HFF-Myc (cell line): Measurements from ENCODE around the gene FXYD2.

Experiments
- DNase-seq: peaks from one replicate; pipeline ENCODE4 v3.0.0-alpha.2; 2011; ENCODE audit warnings: low read depth; ENCODE audit errors: extremely low read depth
- H3K4me3 ChIP-seq: replicated peaks from 2 replicates; pipeline ENCODE4 v1.5.1; 2011; ENCODE audit warnings: low read depth, mild to moderate bottlenecking, control low read depth, low read length
- TF ChIP-seq, protein P1 (sequence below): IDR thresholded peaks from 2 replicates; pipeline ENCODE4 v1.5.1; 2012; ENCODE audit warnings: mild to moderate bottlenecking, low read depth, low read length, control low read depth; ENCODE audit errors: missing control alignments

Gene FXYD2

DNA sequence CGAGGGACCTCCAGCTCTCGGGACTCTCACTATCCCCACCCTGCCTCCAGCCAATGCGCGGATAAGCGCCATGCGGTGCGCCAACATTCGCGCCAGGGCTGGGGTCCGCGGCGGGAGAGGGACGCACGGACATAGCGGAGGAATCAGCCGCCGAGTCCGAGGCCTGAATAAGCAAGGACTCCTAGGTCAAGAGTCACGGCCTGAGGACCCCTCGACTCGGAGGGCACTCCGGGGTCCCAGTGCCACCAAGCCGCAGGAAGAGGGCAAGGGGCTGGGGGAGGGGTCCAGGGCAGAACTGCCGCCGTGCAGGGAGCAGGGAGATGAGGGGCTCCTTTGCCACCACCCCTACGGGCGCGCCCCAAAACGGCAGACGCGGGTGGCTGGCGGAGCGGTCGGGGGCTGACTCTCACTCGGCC, 28.1 kb downstream of the FXYD2 start:
- TF ChIP-seq, protein P1, sequence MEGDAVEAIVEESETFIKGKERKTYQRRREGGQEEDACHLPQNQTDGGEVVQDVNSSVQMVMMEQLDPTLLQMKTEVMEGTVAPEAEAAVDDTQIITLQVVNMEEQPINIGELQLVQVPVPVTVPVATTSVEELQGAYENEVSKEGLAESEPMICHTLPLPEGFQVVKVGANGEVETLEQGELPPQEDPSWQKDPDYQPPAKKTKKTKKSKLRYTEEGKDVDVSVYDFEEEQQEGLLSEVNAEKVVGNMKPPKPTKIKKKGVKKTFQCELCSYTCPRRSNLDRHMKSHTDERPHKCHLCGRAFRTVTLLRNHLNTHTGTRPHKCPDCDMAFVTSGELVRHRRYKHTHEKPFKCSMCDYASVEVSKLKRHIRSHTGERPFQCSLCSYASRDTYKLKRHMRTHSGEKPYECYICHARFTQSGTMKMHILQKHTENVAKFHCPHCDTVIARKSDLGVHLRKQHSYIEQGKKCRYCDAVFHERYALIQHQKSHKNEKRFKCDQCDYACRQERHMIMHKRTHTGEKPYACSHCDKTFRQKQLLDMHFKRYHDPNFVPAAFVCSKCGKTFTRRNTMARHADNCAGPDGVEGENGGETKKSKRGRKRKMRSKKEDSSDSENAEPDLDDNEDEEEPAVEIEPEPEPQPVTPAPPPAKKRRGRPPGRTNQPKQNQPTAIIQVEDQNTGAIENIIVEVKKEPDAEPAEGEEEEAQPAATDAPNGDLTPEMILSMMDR: no peak
- H3K4me3 ChIP-seq: no peak overlapping the region
- DNase-seq: no peak

DNA sequence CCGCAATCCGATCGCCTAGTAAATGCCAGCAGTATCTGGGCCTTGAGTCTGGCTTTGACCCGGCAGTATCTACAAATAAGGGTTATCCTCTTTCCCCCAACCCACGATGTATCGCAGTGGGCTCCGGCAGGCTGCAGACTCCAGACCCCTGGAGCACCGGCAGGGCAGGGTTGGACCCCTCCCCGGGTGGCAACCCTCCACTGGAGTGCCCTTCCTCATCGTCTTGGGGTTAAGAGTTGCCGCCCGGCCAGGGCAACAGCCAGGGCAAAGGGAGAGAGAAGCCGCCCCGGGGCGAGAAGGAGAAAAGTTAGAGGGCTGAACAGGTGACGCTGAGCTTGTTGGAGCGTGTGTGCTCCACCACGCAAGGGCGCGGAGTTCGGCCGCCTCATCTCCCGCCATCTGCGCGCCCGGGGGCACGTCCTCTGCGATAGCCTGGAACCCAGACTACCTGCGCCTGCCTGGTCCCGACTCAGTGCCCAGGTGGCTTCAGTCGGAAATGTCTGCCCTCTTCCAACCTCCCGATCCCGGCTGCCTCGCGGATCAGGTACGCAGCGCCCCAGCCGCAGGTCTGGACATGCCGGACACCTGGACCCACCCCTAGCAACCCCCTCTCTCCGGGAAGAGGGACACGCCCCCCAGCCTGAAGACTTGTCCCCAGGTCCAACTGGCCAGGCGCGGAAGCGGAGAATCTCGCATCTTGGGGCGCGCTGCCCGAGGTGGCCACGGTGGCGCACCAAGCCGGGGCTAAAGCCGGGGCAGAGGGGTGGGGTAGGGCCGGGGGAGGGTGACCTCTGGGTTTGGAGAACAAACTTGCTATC, 28.7 kb downstream of the FXYD2 start:
- no peak for DNase-seq
- TF ChIP-seq, protein P1: no peak
- no peak overlapping the region for H3K4me3 ChIP-seq

DNA sequence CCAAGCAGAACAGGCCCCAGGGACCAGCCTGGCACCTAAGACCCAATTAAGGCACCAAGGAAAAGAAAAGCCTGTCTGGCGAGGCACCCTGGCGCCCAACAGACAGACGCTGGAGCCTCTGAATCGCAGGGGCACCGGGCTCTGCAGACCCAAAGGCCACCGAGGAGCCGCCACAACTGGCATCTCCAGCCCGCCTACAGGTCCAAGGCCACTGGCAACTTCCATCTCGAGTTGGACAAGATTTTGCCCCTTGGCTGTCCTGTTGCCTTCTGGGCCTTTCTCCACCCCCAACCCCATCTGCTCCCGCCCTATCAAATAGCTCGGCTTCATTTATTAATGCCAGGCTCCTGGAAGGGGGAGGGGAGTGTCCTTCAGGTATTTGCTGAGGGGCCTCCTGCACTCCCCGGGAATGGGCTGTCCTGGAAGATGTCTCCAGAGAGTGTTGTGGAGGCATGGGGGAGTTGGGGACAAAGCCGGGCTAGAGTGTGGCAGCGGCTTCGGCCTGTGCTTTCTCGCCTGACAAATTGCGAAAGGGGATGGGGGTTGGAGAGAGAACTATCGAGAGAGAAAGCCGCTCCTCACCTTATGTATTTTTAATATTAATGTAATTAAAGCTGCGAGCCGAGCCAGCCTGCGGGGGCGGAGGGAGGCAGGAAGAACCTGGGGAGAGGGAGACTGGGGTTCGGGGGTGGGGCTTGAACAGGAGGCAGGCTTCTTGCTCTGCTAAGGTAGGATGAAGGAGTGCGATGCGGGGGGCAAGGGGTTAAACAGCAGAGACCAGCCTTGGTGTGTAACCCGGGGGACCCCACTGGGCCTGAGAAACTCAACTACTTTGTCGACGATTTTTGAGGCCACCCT, 29.5 kb downstream of the FXYD2 start:
- TF ChIP-seq, protein P1: no peak
- DNase-seq: no peak
- no peak overlapping the region for H3K4me3 ChIP-seq

DNA sequence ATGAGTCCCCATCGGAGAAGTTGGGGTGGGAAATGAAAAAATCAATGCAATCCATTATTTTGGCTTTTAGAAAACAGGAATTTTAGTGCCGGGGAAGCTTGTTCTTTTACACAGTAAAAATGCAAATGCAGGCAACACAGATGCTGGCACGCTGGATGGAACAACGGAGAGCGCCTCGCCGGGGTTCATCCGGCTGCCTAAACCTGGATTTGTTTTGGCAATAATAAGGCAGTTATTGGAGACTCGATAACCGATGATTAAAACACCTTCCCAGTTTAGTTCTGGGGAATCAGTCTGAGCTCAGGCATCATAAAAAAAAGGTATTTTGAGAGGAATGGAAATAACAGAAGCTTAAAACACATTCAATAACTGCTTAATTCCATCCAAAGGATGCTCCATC, 30.4 kb downstream of the FXYD2 start:
- DNase-seq: no peak
- TF ChIP-seq, protein P1: no peak

DNA sequence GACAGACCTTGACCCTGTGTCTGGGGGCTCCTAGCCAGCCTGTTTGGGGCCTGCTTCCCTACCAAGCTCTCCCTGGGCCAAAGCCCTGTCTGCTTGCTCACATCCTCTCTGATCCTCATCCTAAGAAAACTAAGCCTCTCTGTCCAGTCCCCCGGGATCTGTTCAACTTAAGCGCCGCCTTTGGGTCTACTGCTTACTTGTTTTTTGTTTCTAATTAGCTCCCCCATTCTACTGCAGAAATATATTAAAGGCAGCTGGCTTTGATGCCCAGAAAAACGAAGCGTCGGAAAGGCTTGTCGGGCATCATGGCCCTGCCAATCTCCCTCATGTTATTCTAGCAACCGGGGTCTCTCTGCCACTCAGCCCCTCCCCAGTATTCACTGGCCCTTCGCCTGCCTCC, 31.0 kb downstream of the FXYD2 start:
- TF ChIP-seq, protein P1: no peak
- H3K4me3 ChIP-seq: no peak overlapping the region
- no peak for DNase-seq

More for the DNA sequence above, 30.4 kb downstream of the FXYD2 start:
- no peak overlapping the region for H3K4me3 ChIP-seq

DNA sequence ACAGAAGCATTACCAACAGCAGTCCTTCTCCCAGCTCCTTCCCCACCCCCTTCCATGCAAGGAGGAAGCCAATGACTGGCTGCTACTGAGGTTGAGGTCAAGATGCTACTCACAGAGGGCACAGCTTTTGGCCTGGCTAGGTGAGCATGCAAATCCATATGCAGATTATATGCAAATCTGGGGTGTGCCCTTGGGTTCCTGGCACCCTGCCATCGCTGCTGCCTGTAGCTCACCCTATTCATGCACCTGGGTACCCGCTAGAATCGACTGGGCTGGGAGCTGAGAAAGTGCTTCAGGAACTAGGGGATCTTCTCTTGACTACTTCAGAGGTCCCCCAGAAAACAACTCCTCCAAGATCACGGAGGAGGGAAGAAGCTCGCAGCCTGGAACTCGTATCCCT, 31.6 kb downstream of the FXYD2 start:
- no peak for DNase-seq
- H3K4me3 ChIP-seq: no peak overlapping the region
- TF ChIP-seq, protein P1: no peak
